GM21390 (cell line): ENCODE measurements around the gene CDC42EP5.
"Not testable (repeated sequence)": the region's sequence is repeated elsewhere in the genome, so short reads cannot be mapped to it uniquely, and the experiment has no call there.

Experiments used
- ATAC-seq: cut with Tn5 transposase; IDR thresholded peaks from one replicate; pipeline ENCODE4 v1.9.1; 2021; ENCODE audit not compliant: unreplicated experiment

Gene CDC42EP5

GRCh38 chr19:54473071-54473891, at the start of gene CDC42EP5:
Gene CDC42EP5 (minus strand): TSS chr19:54473296. CDS start chr19:54465547, 7,749 bp downstream.
- ATAC-seq, result no peak

- no peak for ATAC-seq
Measured at GRCh38 chr19:54521860-54522513, 48.9 kb upstream of the CDC42EP5 start.

DNA sequence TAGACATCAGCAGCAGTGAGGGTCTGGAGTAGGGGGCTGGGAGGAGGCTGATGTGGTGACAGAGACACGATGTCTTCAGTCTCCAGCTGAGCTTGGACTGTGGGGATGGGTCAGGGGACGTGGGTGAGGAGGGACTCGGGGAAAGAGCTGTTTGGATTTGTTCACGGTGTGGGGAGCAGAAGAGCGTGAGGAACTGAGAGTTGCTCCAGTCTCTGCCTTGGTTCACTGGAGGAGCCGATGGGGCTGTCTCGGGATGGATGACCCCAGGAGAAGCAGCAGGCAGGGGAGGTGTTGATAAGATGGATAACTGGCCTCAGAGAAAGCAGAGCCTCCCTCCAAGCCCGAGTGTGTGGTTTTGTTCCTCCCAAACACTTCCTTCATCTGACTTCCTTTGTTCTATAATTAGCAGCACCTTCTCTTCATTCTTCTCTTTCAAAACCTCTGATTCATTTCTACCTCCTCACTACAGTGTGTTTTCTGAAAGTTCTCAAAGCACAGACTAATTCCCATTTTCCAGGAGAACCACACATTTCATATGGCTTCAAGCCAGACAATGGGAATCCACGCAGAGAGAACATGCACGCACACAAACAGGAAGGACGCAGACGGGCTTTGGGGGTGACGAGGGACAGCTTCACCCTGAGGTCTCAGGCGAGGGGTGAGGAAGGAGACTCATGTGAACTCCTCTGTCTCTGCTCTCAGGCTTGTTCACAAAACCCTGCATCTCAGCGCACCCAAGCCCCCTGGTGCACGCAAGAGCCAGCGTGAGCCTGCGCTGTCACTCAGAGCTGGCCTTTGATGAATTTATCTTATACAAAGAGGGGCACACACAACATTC, 48.1 kb upstream of the CDC42EP5 start:
- no peak for ATAC-seq

GRCh38 chr19:54518844-54519243, 45.7 kb upstream of the CDC42EP5 start:
- no peak for ATAC-seq

DNA sequence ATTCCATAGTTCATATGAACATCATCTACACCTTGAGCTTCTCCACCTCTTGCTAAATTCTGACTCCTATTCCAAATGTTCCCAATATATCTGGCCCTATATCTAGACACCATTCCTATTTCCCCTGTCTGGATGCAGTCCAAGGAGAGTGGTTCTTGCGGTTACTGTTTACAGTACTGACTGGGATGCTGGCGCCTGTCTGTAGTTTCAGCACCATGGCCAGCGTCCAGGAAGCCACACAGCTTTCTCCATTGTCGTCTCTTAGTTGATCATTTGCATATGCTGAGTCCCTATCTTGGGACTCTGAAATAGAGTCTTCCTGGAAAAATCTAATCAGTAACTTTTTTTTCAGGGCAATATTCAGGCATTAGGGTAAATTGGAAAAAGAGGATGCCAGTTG, 44.4 kb upstream of the CDC42EP5 start:
- ATAC-seq, result no peak

DNA sequence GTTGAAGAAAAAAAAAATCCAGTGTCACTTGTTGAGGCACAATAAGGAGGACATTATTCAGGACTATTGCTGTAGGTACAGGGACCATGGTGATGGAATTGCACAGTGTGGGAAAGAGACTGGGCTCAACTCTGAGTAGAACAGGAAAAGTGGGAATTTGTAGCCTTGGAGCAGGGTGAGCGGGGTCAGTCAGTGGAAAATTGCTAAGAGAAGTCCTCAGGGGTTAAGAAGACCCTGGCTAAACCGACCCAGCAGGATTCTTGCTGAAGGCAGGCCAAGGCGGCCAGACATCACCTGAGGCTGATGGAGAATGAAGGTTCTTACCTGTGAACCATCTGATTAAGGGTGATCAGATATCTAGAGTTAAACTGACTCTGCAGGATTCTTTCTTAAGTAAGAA, 42.1 kb upstream of the CDC42EP5 start:
- ATAC-seq, result no peak

DNA sequence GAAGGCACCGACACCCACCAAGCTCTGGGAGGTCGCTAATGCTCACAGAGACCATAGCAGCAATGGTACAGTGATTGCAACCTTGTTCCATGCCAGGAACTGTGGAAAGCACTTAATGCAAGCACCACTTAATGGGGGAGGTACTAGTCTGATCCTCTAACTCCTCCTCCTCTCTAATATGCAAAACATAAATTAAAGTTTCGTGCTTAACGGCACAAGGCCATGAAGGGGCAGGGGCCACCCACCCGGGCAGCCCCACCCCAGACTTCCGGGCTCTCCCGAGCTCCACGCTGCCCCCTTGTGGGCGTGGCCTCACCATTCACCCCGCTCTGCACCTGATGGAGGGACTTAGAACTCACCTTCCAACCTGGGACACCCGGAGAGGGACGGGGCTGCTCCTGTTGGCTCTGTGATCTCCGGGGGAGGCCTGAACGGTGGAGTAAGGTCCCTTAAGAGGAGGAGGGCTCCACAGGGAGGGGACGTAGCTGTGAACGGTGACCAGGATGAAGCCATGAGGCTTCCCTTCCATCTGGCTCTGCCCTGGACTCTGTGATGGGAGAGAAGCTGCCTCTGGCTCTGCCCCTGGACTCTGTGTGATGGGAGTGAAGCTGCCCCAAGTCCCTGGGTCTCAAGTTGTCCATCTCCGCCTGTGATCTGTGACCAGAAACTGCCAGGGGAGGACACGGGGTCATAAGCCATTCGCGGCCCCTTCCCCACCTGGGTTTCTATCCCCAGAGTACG, 36.3 kb upstream of the CDC42EP5 start:
- ATAC-seq, result not testable (repeated sequence)

DNA sequence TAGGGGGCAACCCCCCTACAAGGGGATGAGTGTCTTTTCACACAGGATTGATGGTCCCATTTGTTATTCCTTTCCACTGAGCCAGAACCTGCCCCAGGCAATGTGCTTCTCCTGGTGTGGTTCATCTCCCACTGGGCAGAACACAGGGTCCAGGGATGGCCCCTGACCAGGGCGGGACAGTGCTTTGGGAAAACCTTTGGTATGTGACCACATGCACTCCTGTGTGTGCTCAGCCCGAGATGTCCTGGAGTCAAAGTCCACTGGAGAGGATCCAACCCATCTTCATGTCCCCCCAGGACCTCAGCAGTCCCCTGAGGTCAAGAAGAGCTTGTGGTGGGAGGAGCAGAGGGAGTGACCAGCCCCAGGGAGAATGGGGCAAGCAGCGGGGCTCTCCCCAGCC, 35.4 kb upstream of the CDC42EP5 start:
- ATAC-seq, result not testable (repeated sequence)

DNA sequence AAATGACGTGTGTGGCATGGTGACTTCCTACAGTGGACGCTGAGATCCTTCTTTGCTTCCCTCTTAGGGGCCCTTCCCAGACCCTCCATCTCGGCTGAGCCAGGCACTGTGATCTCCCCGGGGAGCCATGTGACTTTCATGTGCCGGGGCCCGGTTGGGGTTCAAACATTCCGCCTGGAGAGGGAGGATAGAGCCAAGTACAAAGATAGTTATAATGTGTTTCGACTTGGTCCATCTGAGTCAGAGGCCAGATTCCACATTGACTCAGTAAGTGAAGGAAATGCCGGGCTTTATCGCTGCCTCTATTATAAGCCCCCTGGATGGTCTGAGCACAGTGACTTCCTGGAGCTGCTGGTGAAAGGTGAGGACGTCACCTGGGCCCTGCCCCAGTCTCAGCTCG, 34.7 kb upstream of the CDC42EP5 start:
- no peak for ATAC-seq

DNA sequence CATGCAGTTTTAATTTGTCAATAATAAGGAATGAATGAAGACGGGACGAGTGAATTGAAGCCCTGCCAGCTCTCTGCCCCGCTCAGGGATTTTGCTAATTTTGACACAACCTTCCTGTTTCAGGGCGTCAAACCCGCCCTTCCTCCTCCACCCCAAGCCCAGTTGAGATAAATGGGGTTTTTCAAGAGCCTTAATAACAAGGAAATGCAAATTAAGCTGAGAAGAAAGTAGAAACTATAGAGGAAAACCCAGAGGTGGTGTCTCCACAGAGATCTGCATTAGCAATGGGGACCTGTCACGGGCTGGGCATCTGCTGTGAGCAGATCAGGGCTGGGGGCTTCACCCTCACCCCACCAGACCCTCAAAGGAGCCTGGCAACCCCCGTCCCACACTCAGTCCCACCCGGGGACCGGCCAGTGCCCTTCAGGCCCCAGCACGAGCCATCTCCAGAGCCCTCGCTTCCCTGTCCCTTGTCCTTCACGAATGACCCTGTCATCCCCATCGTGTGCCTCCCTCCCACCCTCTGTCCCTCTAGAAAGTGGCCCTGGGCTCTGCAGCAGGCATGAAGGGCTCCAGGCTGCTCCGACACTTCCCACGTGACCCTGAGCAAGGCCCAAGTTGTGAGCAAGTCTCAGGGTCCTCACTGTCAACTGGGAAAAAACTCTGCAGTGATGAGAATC, 34.1 kb upstream of the CDC42EP5 start:
- not testable (repeated sequence) for ATAC-seq

- ATAC-seq, result no peak
Measured at GRCh38 chr19:54506079-54506478, 33.0 kb upstream of the CDC42EP5 start.

GRCh38 chr19:54505542-54505941, 32.4 kb upstream of the CDC42EP5 start:
- ATAC-seq, result not testable (repeated sequence)

DNA sequence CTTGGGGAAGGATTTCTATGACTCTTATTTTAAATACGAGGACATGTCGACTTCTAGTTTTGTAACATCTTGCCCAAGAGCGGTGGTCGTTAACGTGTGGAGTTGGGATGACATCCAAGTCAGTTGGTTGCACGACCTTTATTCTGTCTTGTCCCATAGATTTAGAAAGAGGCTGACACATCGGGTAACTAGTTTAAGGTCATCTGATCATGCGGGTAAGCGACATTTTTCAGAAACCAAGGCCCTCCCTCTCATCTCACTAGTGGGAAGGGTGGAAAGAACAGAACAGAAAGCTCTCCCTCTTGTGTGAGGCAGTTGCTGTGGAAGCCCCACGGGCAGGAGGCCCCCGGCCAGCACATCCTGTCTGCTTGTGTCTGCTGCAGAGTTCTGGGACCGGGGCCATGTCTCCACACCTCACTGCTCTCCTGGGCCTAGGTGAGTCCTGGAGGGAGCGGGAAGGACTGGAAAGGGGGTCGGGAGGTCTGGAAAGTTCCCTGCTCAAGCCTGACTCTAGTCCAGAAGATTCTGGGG, 29.5 kb upstream of the CDC42EP5 start, which contains the start of gene LAIR2:
TSS of gene LAIR2 (plus strand) at position 314 of the 531 bp plus-strand sequence. CDS start at position 402, 88 bp downstream.
- no peak for ATAC-seq

DNA sequence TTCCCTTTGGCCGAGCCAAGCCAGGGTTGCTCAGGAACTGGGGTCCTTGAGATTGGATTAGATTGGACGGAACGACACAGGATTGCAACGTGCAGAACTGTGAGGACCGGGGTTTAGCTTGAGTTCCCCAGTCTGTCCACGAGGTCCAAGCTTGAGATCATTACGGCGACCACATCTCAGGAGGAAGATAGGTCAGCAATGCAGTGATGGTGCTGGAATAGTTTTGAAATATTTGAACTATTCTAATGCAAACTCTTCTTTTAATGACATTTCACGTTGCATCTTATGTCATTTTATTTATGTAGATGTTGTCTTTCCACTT, 25.3 kb upstream of the CDC42EP5 start:
- ATAC-seq, result not testable (repeated sequence)

DNA sequence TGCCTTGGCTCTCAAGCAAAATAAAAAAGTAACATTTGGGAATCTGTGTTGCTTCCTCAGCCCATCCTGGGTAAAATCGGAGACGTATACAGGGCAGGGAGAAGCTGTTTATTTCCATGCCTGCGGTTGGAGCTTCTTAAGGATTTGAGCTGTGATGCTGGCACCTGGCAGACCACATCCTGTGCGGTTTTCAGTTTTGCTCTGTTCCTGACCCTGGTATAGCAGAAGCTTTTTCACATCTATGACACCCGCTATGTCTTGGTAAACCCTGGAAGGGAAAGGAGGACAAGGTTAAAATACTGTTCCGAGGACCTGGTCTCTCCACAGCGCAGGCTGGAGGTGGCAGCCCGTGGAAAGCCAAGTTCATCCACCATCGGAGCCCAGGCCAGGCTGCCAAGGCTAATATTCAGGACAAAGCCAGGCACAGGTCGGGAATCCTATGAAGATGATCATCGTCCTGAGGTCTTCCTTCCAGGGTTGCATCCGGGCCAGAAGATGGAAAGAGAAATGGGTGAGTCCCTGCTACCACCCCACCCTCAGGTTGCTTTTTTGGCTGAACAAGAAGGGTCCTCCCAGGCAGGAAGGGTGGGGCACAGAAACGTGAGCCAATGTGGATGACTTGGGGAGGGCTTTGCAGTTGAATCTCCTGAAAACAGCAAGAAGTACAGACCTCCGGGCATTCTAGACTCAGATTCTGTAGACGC, 24.8 kb upstream of the CDC42EP5 start:
- not testable (repeated sequence) for ATAC-seq

- ATAC-seq, result not testable (repeated sequence)
Measured at GRCh38 chr19:54495284-54495683, 22.2 kb upstream of the CDC42EP5 start.

GRCh38 chr19:54493967-54494585, 21.0 kb upstream of the CDC42EP5 start:
- ATAC-seq, result no peak

DNA sequence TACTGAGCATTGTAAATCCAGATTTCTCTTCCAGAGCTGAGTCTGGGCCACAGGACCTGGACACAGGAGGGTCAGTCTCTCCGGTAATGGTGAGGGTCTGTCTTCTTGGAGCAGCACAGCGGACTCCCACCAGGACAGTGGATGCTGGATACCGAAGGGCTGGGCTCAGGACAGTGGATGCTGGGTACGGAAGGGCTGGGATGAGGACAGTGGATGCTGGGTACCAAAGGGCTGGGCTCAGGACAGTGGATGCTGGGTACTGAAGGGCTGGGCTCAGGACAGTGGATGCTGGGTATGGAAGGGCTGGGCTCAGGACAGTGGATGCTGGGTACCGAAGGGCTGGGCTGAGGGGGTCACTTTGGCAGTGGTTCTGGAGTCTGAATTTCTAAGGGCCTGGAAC, 20.0 kb upstream of the CDC42EP5 start:
- ATAC-seq, result not testable (repeated sequence)

GRCh38 chr19:54492568-54492967, 19.5 kb upstream of the CDC42EP5 start:
- no peak for ATAC-seq
